Nephron (organoid): ENCODE data around the gene C11orf24.
A peak's percentile ranks its signal among the peaks of the same experiment; 100 is the strongest.
"Not testable (repeated sequence)": the region's sequence is repeated elsewhere in the genome, so short reads cannot be mapped to it uniquely, and the experiment has no call there.

ENCODE experiments used
- H3K27ac Mint-ChIP-seq, 3 experiments: 2 replicates each; pipeline ENCODE4 v1.8.0; 2020; ENCODE audit warnings: mixed read lengths in 3 of 3, mild to moderate bottlenecking in 2 of 3, moderate library complexity in 1 of 3
- H3K27me3 Mint-ChIP-seq: 2 replicates; pipeline ENCODE4 v1.8.0; 2021; ENCODE audit warnings: low read depth, mild to moderate bottlenecking, moderate library complexity, mixed read lengths
- H3K36me3 Mint-ChIP-seq: 2 replicates; pipeline ENCODE4 v1.8.0; 2020; ENCODE audit warnings: low read depth, mixed read lengths
- H3K4me1 Mint-ChIP-seq: 2 replicates; pipeline ENCODE4 v1.8.0; 2020; ENCODE audit warnings: mixed read lengths
- H3K4me3 Mint-ChIP-seq, 3 experiments: 2 replicates each; pipeline ENCODE4 v1.8.0; 2020; ENCODE audit warnings: mild to moderate bottlenecking in 3 of 3, mixed read lengths in 3 of 3, moderate library complexity in 2 of 3
- H3K9me3 Mint-ChIP-seq: 2 replicates; pipeline ENCODE4 v1.8.0; 2020; ENCODE audit warnings: mixed read lengths
- TF ChIP-seq, protein P1 (sequence below), 3 experiments: fragments of 200-600 bp; sonication (generic); IDR thresholded peaks; one replicate each; pipeline ENCODE4 v1.5.0; 2021; ENCODE audit warnings: antibody characterized with exemption in 3 of 3; ENCODE audit not compliant: unreplicated experiment in 3 of 3

The C11orf24 gene

DNA sequence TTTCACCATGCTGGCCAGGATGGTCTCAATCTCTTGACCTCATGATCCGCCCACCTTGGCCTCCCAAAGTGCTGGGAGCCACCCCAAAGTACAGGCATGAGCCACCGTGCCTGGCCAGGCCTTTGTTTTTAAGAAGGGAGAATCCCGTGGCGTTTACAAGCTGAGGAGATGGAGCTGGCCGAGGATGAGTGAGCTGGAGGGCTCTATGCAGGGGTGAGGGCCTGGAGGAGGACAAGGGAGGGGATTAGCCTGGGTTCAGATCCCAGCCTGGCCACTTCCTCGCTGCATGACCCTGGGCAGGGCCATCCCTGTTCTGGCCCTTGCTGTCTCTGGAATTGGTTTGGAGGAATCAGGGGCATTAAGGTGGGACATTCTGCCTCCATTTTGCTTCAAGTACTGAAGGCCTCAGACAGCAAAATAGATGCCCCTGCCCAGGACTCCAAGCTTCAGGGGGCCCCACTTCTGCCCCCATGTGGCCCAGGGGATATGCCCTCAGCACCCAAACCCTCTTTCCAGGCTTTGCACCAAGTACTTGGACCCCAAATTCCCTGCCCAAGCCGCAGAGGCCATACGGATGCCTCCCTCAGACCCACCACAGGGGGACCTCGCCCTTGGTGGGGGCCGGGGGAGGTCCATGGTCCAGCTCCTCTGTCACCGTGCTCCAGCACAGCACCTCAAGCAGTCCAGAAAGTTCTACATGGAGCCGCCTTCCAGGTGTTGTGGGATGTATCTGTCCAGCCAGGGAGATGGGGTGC, 28.5 kb upstream of the C11orf24 start:
- TF ChIP-seq, protein P1, sequence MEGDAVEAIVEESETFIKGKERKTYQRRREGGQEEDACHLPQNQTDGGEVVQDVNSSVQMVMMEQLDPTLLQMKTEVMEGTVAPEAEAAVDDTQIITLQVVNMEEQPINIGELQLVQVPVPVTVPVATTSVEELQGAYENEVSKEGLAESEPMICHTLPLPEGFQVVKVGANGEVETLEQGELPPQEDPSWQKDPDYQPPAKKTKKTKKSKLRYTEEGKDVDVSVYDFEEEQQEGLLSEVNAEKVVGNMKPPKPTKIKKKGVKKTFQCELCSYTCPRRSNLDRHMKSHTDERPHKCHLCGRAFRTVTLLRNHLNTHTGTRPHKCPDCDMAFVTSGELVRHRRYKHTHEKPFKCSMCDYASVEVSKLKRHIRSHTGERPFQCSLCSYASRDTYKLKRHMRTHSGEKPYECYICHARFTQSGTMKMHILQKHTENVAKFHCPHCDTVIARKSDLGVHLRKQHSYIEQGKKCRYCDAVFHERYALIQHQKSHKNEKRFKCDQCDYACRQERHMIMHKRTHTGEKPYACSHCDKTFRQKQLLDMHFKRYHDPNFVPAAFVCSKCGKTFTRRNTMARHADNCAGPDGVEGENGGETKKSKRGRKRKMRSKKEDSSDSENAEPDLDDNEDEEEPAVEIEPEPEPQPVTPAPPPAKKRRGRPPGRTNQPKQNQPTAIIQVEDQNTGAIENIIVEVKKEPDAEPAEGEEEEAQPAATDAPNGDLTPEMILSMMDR (IDR thresholded peaks at IDR 0.05; ENCODE audit: unreplicated experiment in 3 of 3) = no peak
- Mint-ChIP-seq H3K27ac (no peak overlapping the region), H3K27me3 (peaks cover 11% of the 10 kb centered on the region), H3K4me1 (peaks cover 8% of the 10 kb centered on the region), H3K36me3 (no peaks in the 10 kb centered on the region), H3K9me3 (no peaks in the 10 kb centered on the region), H3K4me3 (no peak overlapping the region)

DNA sequence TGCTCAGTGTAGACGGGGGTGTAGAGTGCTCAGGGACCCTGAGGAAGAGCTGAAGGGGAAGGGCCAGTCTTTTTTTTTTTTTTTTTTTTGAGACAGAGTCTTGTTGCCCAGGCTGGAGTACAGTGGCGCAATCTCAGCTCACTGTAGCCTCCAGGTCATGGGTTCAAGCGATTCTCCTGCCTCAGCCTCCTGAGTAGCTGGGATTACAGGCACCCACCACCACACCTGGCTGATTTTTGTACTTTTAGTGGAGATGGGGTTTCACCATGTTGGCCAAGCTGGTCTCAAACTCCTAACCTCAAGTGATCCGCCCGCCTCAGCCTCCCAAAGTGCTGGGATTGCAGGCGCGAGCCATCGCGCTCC, 27.7 kb upstream of the C11orf24 start:
- H3K36me3 Mint-ChIP-seq, H3K27ac Mint-ChIP-seq, H3K9me3 Mint-ChIP-seq, H3K4me1 Mint-ChIP-seq, H3K4me3 Mint-ChIP-seq: not testable (repeated sequence)
- H3K27me3 Mint-ChIP-seq = peaks cover 11% of the 10 kb centered on the region

DNA sequence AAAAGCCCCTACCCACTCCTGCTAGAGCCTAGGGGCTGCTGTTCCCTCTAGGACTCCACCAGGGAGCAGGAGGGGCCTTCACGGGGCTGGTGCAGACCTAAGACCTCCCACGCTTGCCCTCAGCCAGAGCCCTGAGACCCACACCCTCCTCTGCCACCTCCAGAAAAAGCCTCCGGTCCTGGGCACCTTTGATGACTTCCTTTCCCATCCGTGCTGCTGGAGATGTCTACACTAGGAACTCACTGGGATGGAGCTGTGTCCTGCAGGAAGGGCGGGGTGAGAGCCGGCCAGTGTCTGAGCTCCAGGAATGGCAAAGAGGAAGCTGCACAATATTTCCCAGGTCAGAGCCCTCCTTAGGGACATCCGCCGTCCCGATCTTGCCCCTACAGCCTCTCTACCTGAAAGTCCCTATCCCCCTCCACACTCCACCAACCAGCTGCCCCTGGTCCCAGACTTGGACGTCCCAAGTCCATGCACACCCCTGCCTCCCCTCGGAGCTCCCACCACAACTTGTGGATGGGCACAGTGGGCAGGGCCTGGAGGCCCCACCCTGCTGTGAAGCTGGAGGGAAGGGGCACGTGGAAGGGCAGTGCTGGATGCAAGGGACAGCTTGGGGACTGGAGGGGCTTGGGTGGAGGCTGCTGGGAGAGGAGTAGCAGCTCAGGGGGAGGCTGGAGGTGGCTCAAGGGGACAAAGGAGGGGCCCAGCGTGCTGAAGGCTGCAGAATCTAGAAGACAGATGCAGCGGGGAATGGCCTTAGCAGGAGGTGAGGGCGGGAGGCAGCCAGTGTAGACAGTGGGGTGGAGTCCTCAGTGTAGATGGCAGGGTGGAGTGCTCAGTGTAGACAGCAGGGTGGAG, 27.1 kb upstream of the C11orf24 start:
- no peak overlapping the region for H3K4me3 Mint-ChIP-seq
- H3K27ac Mint-ChIP-seq = peak overlapping the region in 1 of 3 experiments; percentile 37
- H3K4me1 Mint-ChIP-seq = peaks cover 8% of the 10 kb centered on the region
- no peaks in the 10 kb centered on the region for H3K9me3 Mint-ChIP-seq
- peaks cover 11% of the 10 kb centered on the region for H3K27me3 Mint-ChIP-seq
- no peaks in the 10 kb centered on the region for H3K36me3 Mint-ChIP-seq
- TF ChIP-seq, protein P1 (IDR thresholded peaks at IDR 0.05; ENCODE audit: unreplicated experiment in 3 of 3) = no peak

DNA sequence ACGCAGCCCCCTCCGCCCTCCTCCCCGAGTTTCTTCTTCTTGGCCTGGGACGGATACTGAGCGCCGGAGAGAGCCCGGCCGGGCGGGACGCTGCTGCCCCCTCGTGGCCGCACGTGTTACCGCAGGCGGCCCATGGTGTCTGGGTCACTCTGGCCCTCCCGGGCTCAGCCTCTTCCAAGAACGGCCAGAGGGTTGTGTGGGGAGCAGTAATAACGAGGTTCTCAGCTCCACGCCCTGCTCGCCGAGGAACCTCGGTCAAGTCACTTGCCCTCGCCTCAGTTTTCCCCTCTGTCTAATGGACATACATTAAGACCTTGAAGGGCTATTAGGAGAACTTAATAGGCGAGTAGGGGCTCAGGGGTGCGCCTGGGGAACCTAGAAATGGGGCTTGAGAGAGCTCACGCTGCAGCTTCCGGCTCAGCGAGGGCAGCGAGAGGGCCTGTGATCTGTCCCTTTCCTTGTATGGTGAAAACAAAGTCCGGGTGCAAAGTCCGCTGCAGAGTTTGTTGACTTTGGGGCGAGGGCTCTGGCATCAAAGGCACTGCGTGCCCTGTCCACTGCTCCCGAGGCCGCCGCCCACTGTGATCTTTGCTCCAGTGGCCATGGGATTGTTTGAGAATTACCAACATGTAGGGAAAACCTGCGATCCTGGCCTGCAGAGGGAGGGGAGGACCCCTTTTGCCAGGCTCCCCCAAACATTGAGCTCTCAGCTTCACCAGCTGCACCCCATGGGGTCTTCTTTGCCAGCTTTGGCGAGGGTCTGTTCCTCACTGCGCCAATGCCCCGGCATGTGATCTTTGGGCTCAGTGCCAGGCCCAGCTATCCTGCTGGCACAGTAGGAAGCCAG, 26.3 kb upstream of the C11orf24 start:
- peak overlapping the region in 1 of 3 experiments; percentile 37 for H3K27ac Mint-ChIP-seq
- peaks cover 11% of the 10 kb centered on the region for H3K27me3 Mint-ChIP-seq
- peaks cover 8% of the 10 kb centered on the region for H3K4me1 Mint-ChIP-seq
- H3K36me3 Mint-ChIP-seq = no peaks in the 10 kb centered on the region
- H3K4me3 Mint-ChIP-seq = no peak overlapping the region
- H3K9me3 Mint-ChIP-seq = no peaks in the 10 kb centered on the region
- TF ChIP-seq, protein P1 (IDR thresholded peaks at IDR 0.05; ENCODE audit: unreplicated experiment in 3 of 3) = peak; percentile 92 to 97 (median 96)

DNA sequence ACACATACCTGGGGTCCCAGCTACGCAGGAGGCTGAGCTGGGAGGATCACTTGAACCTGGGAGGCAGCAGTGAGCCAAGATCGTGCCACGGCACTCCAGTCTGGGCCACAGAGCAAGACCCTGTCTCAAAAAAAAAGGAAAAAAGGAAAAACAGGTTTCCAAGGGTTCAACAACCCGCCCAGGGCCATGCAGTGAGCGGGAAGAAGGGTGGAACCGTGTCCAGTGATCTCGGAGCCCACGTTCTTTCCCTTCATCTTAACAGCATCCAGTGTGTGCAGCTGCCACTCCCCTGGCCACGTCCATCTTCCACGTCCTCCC, 25.7 kb upstream of the C11orf24 start:
- no peaks in the 10 kb centered on the region for H3K36me3 Mint-ChIP-seq
- peaks cover 14% of the 10 kb centered on the region for H3K27me3 Mint-ChIP-seq
- no peak overlapping the region for H3K4me3 Mint-ChIP-seq
- H3K9me3 Mint-ChIP-seq = no peaks in the 10 kb centered on the region
- TF ChIP-seq, protein P1 (IDR thresholded peaks at IDR 0.05; ENCODE audit: unreplicated experiment in 3 of 3) = no peak
- peaks cover 2% of the 10 kb centered on the region for H3K4me1 Mint-ChIP-seq
- no peak overlapping the region for H3K27ac Mint-ChIP-seq

DNA sequence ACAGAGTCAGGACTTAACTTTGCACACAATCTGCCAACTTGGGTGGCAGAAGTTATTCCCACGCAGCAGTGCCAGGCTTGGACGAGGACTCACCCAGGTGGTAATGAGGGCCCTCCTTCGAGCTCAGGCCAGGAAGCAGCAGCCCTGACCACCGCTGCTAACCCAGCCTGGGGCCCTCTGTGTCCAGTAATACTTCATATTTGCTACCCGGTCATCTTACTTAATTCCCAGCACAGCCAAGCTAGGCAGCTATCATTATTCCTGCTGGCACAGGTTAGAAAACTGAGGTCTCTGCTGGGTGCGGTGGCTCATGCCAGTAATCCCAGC, 25.2 kb upstream of the C11orf24 start:
- no peaks in the 10 kb centered on the region for H3K9me3 Mint-ChIP-seq
- no peak overlapping the region for H3K27ac Mint-ChIP-seq
- peaks cover 14% of the 10 kb centered on the region for H3K27me3 Mint-ChIP-seq
- no peak overlapping the region for H3K4me3 Mint-ChIP-seq
- TF ChIP-seq, protein P1 (IDR thresholded peaks at IDR 0.05; ENCODE audit: unreplicated experiment in 3 of 3) = no peak
- no peaks in the 10 kb centered on the region for H3K4me1 Mint-ChIP-seq
- H3K36me3 Mint-ChIP-seq = no peaks in the 10 kb centered on the region
